CD14-positive monocyte (primary cell): ENCODE measurements around the gene SMARCAD1. TPM values are rescaled to one million over a fixed set of nuclear protein-coding genes. Genes with fewer than 3 reads are reported as not detected.

Experiments
- DNase-seq, 3 donors: peaks; one replicate each; pipeline ENCODE4 v3.0.0-alpha.2; 2011 to 2022
- H2AFZ ChIP-seq: 2 replicates; pipeline ENCODE4 v1.6.0; 2012; ENCODE audit warnings: mild to moderate bottlenecking, low read depth, low read length, inconsistent platforms; ENCODE audit not compliant: insufficient read depth, poor library complexity, severe bottlenecking
- H3K27ac ChIP-seq, 2 donors: 1 replicate in 1 of 2; 2 replicates in 1 of 2; pipeline ENCODE4 v1.5.1; 2012 to 2013; ENCODE audit warnings: low read length in 2 of 2, control low read depth in 1 of 2, inconsistent platforms in 1 of 2, low read depth in 1 of 2, mild to moderate bottlenecking in 1 of 2
- H3K27me3 ChIP-seq, 2 donors: one replicate each; pipeline versions ENCODE4 v1.6.0 to v1.6.1; 2011 to 2013; ENCODE audit warnings: low read length in 2 of 2; ENCODE audit not compliant: control insufficient read depth in 2 of 2, insufficient read depth in 2 of 2
- H3K36me3 ChIP-seq, 2 donors: replicated peaks in 1 of 2; 1 replicate in 1 of 2; 2 replicates in 1 of 2; pipeline versions ENCODE4 v1.5.1 to v1.6.1; 2012 to 2013; ENCODE audit warnings: low read length in 2 of 2, control low read depth in 1 of 2, inconsistent platforms in 1 of 2, mild to moderate bottlenecking in 1 of 2; ENCODE audit not compliant: insufficient read depth in 2 of 2, control insufficient read depth in 1 of 2
- H3K4me1 ChIP-seq, 2 donors: 1 replicate in 1 of 2; 2 replicates in 1 of 2; pipeline versions ENCODE4 v1.5.1 to v1.6.1; 2012 to 2013; ENCODE audit warnings: low read length in 2 of 2, control low read depth in 1 of 2, inconsistent platforms in 1 of 2, mild to moderate bottlenecking in 1 of 2, moderate library complexity in 1 of 2; ENCODE audit not compliant: insufficient read depth in 2 of 2, control insufficient read depth in 1 of 2
- H3K4me2 ChIP-seq: replicated peaks from 2 replicates; pipeline ENCODE3; 2012; ENCODE audit warnings: low read length, moderate library complexity, mild to moderate bottlenecking; ENCODE audit not compliant: poor library complexity, severe bottlenecking; ENCODE audit errors: extremely low read depth
- H3K4me3 ChIP-seq, 3 experiments: fragments of 200-600 bp in 1 of 3; sonication (generic) in 1 of 3; replicated peaks in 1 of 3; 1 replicate in 2 of 3; 2 replicates in 1 of 3; pipeline ENCODE4 v1.5.1; 2011 to 2013; ENCODE audit warnings: low read length in 3 of 3, mild to moderate bottlenecking in 3 of 3, control low read depth in 2 of 3, low read depth in 2 of 3, inconsistent platforms in 1 of 3, moderate library complexity in 1 of 3
- H3K79me2 ChIP-seq: 2 replicates; pipeline ENCODE4 v1.6.0; 2012; ENCODE audit warnings: mild to moderate bottlenecking, control low read depth, inconsistent platforms, low read length, moderate library complexity; ENCODE audit not compliant: insufficient read depth
- H3K9ac ChIP-seq: 2 replicates; pipeline ENCODE4 v1.6.0; 2017; ENCODE audit warnings: low read length, mild to moderate bottlenecking; ENCODE audit not compliant: insufficient read depth, poor library complexity, severe bottlenecking
- H3K9me3 ChIP-seq, 2 donors: replicated peaks in 1 of 2; 1 replicate in 1 of 2; 2 replicates in 1 of 2; pipeline versions ENCODE4 v1.5.1 to v1.6.1; 2012 to 2013; ENCODE audit warnings: low read length in 2 of 2, control low read depth in 1 of 2; ENCODE audit not compliant: control insufficient read depth in 1 of 2, insufficient read depth in 1 of 2
- H4K20me1 ChIP-seq: 2 replicates; pipeline ENCODE4 v1.6.0; 2012; ENCODE audit warnings: mild to moderate bottlenecking, low read length, control low read depth, moderate library complexity; ENCODE audit not compliant: insufficient read depth
- H3K27ac Mint-ChIP-seq, 7 donors: one replicate each; pipeline ENCODE4 v1.8.0; 2020; ENCODE audit warnings: mild to moderate bottlenecking in 7 of 7, mixed read lengths in 7 of 7, moderate library complexity in 6 of 7, inconsistent platforms in 2 of 7
- H3K27me3 Mint-ChIP-seq, 3 donors: one replicate each; pipeline ENCODE4 v1.8.0; 2021 to 2022; ENCODE audit warnings: low read depth in 3 of 3, mild to moderate bottlenecking in 3 of 3, mixed read lengths in 3 of 3, moderate library complexity in 3 of 3, inconsistent platforms in 1 of 3
- H3K36me3 Mint-ChIP-seq, 2 donors: one replicate each; pipeline ENCODE4 v1.8.0; 2020; ENCODE audit warnings: mixed read lengths in 2 of 2, inconsistent platforms in 1 of 2, mild to moderate bottlenecking in 1 of 2
- H3K4me1 Mint-ChIP-seq: one replicate; pipeline ENCODE4 v1.8.0; 2020; ENCODE audit warnings: mild to moderate bottlenecking, mixed read lengths
- H3K4me3 Mint-ChIP-seq, 2 donors: one replicate each; pipeline ENCODE4 v1.8.0; 2020; ENCODE audit warnings: mild to moderate bottlenecking in 2 of 2, mixed read lengths in 2 of 2, moderate library complexity in 1 of 2
- H3K9me3 Mint-ChIP-seq, 7 donors: one replicate each; pipeline ENCODE4 v1.8.0; 2020 to 2022; ENCODE audit warnings: mixed read lengths in 7 of 7, mild to moderate bottlenecking in 6 of 7, moderate library complexity in 6 of 7, inconsistent platforms in 2 of 7
- CTCF ChIP-seq: fragments of 200-600 bp; IDR thresholded peaks from one replicate; pipeline ENCODE4 v1.8.0; 2022; ENCODE audit warnings: antibody characterized with exemption, mild to moderate bottlenecking
- WGBS: methylation state at CpG from one replicate; pipeline ENCODE4 v1.1.5; 2013; ENCODE audit warnings: missing lambda C conversion rate; ENCODE audit not compliant: insufficient coverage; 5-methylcytosine and 5-hydroxymethylcytosine counted together
- intact Hi-C, 2 donors: fragments of 100-400 bp; cut with micrococcal nuclease; formaldehyde crosslinking; loops; one replicate each; pipeline versions ENCODE4 v1.15.0 to v1.15.1; 2023
- polyA plus RNA-seq, 3 donors: library from polyadenylated mRNA; depleted of rRNA in 1 of 3; unstranded in 2 of 3; stranded (reverse) in 1 of 3; fragments of 300-500 nt in 2 of 3; fragments of >200 nt in 1 of 3; fragmentation: Illumina TruSeq in 2 of 3; gene quantifications; 1 replicate in 2 of 3; 2 replicates in 1 of 3; pipeline ENCODE4 v1.2.3, GENCODE V29; 2012 to 2021

Gene SMARCAD1
- polyA plus RNA-seq, 3 donors: 4.9 to 7.0 (median 6.6) TPM

GRCh38 chr4:94216394-94216793, 8.7 kb downstream of the SMARCAD1 start:
- no peaks in the 10 kb centered on the region for H3K27me3 ChIP-seq
- no peaks in the 10 kb centered on the region for H3K4me1 ChIP-seq
- intact Hi-C loops: no loop called here
- H4K20me1 ChIP-seq: no peaks in the 10 kb centered on the region
- no peak overlapping the region for H3K4me3 ChIP-seq
- Mint-ChIP-seq H3K9me3 (no peaks in the 10 kb centered on the region), H3K27me3 (no peaks in the 10 kb centered on the region), H3K4me1 (no peaks in the 10 kb centered on the region), H3K27ac (no peak overlapping the region), H3K36me3 (peaks cover 66 to 80% of the 10 kb centered on the region in 2 donors), H3K4me3 (no peak overlapping the region)
- TF ChIP-seq CTCF: no peak
- H3K36me3 ChIP-seq: peaks cover 50 to 94% of the 10 kb centered on the region in 2 donors
- H3K9ac ChIP-seq: no peak overlapping the region
- H3K79me2 ChIP-seq: peaks cover 21% of the 10 kb centered on the region
- H3K9me3 ChIP-seq: no peaks in the 10 kb centered on the region
- H3K27ac ChIP-seq: no peak overlapping the region
- H2AFZ ChIP-seq: no peak overlapping the region
- no peak for DNase-seq
- WGBS: no CpG with 5 or more reads among the region's 3 CpGs
- no peak overlapping the region for H3K4me2 ChIP-seq

GRCh38 chr4:94219402-94219801, 11.7 kb downstream of the SMARCAD1 start:
- Histone ChIP-seq H3K9ac (no peak overlapping the region), H2AFZ (no peak overlapping the region), H3K4me3 (no peak overlapping the region), H3K36me3 (peaks cover 28 to 70% of the 10 kb centered on the region in 2 donors), H4K20me1 (no peaks in the 10 kb centered on the region), H3K27me3 (no peaks in the 10 kb centered on the region), H3K4me1 (no peaks in the 10 kb centered on the region), H3K4me2 (no peak overlapping the region), H3K27ac (no peak overlapping the region), H3K79me2 (peaks cover 15% of the 10 kb centered on the region), H3K9me3 (no peaks in the 10 kb centered on the region)
- no CpG with 5 or more reads among the region's 3 CpGs for WGBS
- Mint-ChIP-seq H3K4me1 (no peaks in the 10 kb centered on the region), H3K9me3 (no peaks in the 10 kb centered on the region), H3K36me3 (peaks cover 50 to 55% of the 10 kb centered on the region in 2 donors), H3K4me3 (no peak overlapping the region), H3K27me3 (no peaks in the 10 kb centered on the region), H3K27ac (no peak overlapping the region)
- no peak for TF ChIP-seq CTCF
- DNase-seq: no peak
- intact Hi-C loops: no loop called here
